Adipocyte (in vitro differentiated cells): Measurements from ENCODE around the gene PPFIA4.
A peak's percentile ranks its signal among the peaks of the same experiment; 100 is the strongest.

Experiments
- DNase-seq: peaks from one replicate; pipeline ENCODE4 v3.0.0-alpha.2; 2015; ENCODE audit warnings: low read depth
- H3K27me3 ChIP-seq: replicated peaks from 2 replicates; pipeline ENCODE4 v1.7.0; 2013; ENCODE audit warnings: mild to moderate bottlenecking, low read length, moderate library complexity; ENCODE audit not compliant: control insufficient read depth, insufficient read depth
- H3K36me3 ChIP-seq: 2 replicates; pipeline ENCODE4 v1.7.0; 2013; ENCODE audit warnings: low read length, mild to moderate bottlenecking, moderate library complexity; ENCODE audit not compliant: control insufficient read depth, insufficient read depth, severe bottlenecking
- H3K4me1 ChIP-seq: 2 replicates; pipeline ENCODE4 v1.7.0; 2013; ENCODE audit warnings: mild to moderate bottlenecking, low read length, moderate library complexity; ENCODE audit not compliant: control insufficient read depth, insufficient read depth
- H3K4me3 ChIP-seq: 2 replicates; pipeline ENCODE4 v1.7.0; 2013; ENCODE audit warnings: mild to moderate bottlenecking, low read length, moderate library complexity
- H3K9ac ChIP-seq: 2 replicates; pipeline ENCODE4 v1.7.0; 2013; ENCODE audit warnings: mild to moderate bottlenecking, low read length, moderate library complexity
- H3K9me3 ChIP-seq: 2 replicates; pipeline ENCODE4 v1.7.0; 2013; ENCODE audit warnings: mild to moderate bottlenecking, low read length, moderate library complexity; ENCODE audit not compliant: control insufficient read depth

The PPFIA4 gene

DNA sequence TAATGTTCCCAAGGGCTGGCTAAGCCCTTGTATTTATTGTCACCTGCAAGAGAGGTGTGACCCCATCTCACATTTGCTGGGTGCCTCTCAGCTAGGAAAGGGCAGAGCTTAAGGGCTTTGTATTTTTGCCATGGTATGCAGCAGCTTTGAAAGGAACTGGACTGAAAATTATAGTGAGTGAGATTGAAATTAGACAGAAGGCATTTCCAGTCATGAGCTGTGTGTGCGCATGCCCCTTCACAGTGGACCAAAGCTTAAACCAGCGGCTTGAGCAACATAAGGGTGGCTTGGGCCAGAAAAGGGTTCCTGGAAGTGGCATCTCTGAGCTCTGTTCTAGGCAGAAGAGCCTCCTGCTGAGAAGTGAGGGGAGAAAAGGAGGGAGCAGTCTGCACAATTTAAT lies 39.7 kb downstream of the PPFIA4 start:
- H3K9me3 ChIP-seq: no peaks in the 10 kb centered on the region
- DNase-seq: no peak
- no peak overlapping the region for H3K9ac ChIP-seq
- peaks cover 16% of the 10 kb centered on the region for H3K4me1 ChIP-seq
- peaks cover 3% of the 10 kb centered on the region for H3K27me3 ChIP-seq
- H3K4me3 ChIP-seq: no peak overlapping the region
- H3K36me3 ChIP-seq: no peaks in the 10 kb centered on the region

GRCh38 chr1:203066965-203067364 lies 40.7 kb downstream of the PPFIA4 start:
- no peak overlapping the region for H3K4me3 ChIP-seq
- H3K36me3 ChIP-seq: no peaks in the 10 kb centered on the region
- H3K9ac ChIP-seq: no peak overlapping the region
- DNase-seq: no peak
- peaks cover 3% of the 10 kb centered on the region for H3K27me3 ChIP-seq
- peaks cover 16% of the 10 kb centered on the region for H3K4me1 ChIP-seq
- no peaks in the 10 kb centered on the region for H3K9me3 ChIP-seq

DNA sequence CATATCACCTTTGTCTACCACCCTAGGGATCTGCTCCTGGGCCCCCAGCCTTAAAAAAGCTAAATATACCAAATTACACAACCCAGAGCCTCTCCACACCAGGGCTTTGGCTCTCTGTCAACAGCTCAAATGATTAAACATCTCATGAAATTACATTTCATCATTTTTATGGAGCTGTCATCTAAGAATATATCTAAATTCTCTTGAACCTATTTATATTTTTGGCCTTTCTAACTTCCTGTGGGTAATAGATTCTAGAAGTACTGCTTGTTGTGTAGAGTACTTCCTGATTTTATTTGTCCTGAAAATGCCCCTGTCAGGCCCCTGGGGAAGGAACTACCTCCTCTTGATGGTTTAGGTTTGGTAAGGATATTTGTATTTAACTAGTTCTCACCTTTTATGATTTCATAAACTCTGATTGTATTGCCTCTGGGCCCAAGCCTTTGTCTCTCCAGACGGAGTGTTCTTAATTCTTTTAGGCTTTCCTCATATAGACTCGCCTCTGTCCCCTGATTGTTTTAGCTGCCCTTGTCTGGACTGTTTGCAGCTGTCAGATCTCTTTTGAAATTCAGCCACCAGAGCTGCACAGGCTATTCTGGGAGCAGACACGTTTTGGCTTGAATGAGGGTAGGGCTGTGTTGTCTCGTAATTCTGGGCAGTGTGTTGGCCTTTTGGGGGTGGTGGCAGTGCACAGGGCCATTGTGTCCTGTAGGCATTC lies 42.9 kb downstream of the PPFIA4 start:
- Histone ChIP-seq H3K4me1 (peaks cover 16% of the 10 kb centered on the region), H3K36me3 (no peaks in the 10 kb centered on the region), H3K4me3 (no peak overlapping the region), H3K27me3 (peaks cover 17% of the 10 kb centered on the region), H3K9me3 (no peaks in the 10 kb centered on the region), H3K9ac (no peak overlapping the region)
- DNase-seq: peak; percentile 69

- H3K27me3 ChIP-seq: peaks cover 29% of the 10 kb centered on the region
- no peak for DNase-seq
- H3K36me3 ChIP-seq: no peaks in the 10 kb centered on the region
- H3K4me1 ChIP-seq: peaks cover 16% of the 10 kb centered on the region
- H3K4me3 ChIP-seq: no peak overlapping the region
- no peaks in the 10 kb centered on the region for H3K9me3 ChIP-seq
- H3K9ac ChIP-seq: no peak overlapping the region
These were observed 45.8 kb downstream of the PPFIA4 start for GRCh38 chr1:203072002-203072602.

GRCh38 chr1:203072911-203073310 lies 46.6 kb downstream of the PPFIA4 start:
- no peak overlapping the region for H3K9ac ChIP-seq
- H3K4me3 ChIP-seq: no peak overlapping the region
- no peaks in the 10 kb centered on the region for H3K9me3 ChIP-seq
- peaks cover 36% of the 10 kb centered on the region for H3K27me3 ChIP-seq
- H3K4me1 ChIP-seq: peaks cover 16% of the 10 kb centered on the region
- DNase-seq: no peak
- no peaks in the 10 kb centered on the region for H3K36me3 ChIP-seq

DNA sequence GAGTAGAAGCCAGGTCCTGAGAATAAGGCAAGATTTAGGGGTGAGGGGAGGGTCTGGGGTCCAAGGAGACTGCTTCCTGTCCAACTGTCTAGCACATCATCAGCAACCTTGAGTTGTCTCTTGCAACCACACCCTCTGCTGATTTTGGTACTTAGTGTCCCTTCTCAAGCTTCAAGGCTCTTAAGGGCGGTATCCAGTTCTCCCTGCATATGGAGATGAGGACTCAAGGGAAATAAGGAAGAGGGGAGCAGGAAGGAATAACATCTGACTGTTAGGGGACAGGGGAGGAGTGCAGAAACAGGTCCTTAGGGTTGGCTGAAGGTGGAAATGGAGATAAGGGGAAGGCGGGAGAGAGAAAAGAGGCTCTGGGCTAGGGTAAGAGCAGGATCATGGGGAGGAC lies 47.2 kb downstream of the PPFIA4 start:
- Histone ChIP-seq H3K9ac (no peak overlapping the region), H3K4me1 (peaks cover 14% of the 10 kb centered on the region), H3K9me3 (no peaks in the 10 kb centered on the region), H3K4me3 (no peak overlapping the region), H3K36me3 (no peaks in the 10 kb centered on the region), H3K27me3 (peaks cover 36% of the 10 kb centered on the region)
- no peak for DNase-seq

- peaks cover 42% of the 10 kb centered on the region for H3K27me3 ChIP-seq
- H3K9ac ChIP-seq: no peak overlapping the region
- no peaks in the 10 kb centered on the region for H3K9me3 ChIP-seq
- no peak overlapping the region for H3K4me3 ChIP-seq
- peaks cover 4% of the 10 kb centered on the region for H3K4me1 ChIP-seq
- DNase-seq: no peak
- no peaks in the 10 kb centered on the region for H3K36me3 ChIP-seq
These were observed 48.3 kb downstream of the PPFIA4 start for GRCh38 chr1:203074610-203075009.

DNA sequence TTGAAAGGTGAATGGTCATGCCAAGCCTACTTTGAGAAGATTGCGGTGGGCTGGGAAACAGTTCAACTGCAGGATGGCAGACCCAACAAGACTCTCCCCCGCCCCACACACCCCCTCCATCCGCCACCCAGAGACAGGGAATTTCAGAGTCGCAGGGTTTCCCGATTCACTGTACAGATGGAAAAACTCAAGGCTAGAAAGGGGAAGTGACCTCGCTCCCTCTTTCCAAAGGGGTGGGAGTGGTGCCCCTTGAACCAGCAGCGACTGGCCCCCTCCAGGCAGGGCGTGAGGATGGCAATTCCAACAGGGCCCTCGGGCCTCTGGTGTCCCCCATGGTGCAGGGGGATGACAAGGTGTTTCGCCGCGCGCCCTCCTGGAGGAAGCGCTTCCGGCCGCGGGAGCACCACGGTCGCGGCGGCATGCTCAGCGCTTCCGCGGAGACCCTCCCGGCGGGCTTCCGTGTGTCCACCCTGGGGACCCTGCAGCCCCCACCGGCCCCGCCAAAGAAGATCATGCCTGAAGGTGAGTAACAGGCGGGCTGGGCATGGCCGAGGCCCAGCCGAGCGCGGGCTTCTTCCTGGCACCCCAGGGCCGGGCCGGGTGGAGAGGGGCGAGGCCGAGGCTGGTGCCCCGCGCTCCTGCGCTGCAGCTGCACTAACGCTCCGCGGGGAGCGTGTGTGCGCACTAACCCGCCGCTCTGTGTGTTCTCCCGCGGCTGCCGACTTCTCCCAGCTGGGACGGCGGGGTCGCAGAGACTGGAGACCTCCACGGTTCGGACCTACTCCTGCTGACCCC lies 49.1 kb downstream of the PPFIA4 start:
- H3K4me1 ChIP-seq: no peaks in the 10 kb centered on the region
- DNase-seq: no peak
- H3K9me3 ChIP-seq: no peaks in the 10 kb centered on the region
- H3K27me3 ChIP-seq: peaks cover 42% of the 10 kb centered on the region
- no peak overlapping the region for H3K9ac ChIP-seq
- H3K4me3 ChIP-seq: no peak overlapping the region
- no peaks in the 10 kb centered on the region for H3K36me3 ChIP-seq

- Histone ChIP-seq H3K36me3 (no peaks in the 10 kb centered on the region), H3K4me1 (no peaks in the 10 kb centered on the region), H3K27me3 (peaks cover 48% of the 10 kb centered on the region), H3K9ac (no peak overlapping the region), H3K9me3 (no peaks in the 10 kb centered on the region), H3K4me3 (no peak overlapping the region)
- no peak for DNase-seq
These were observed 49.8 kb downstream of the PPFIA4 start for GRCh38 chr1:203076031-203076511.

GRCh38 chr1:203077367-203077766 lies 51.1 kb downstream of the PPFIA4 start:
- no peak overlapping the region for H3K4me3 ChIP-seq
- no peaks in the 10 kb centered on the region for H3K9me3 ChIP-seq
- DNase-seq: no peak
- H3K9ac ChIP-seq: no peak overlapping the region
- H3K36me3 ChIP-seq: no peaks in the 10 kb centered on the region
- no peaks in the 10 kb centered on the region for H3K4me1 ChIP-seq
- peaks cover 59% of the 10 kb centered on the region for H3K27me3 ChIP-seq

- DNase-seq: no peak
- Histone ChIP-seq H3K36me3 (no peaks in the 10 kb centered on the region), H3K4me3 (no peak overlapping the region), H3K9ac (no peak overlapping the region), H3K4me1 (no peaks in the 10 kb centered on the region), H3K27me3 (peaks cover 62% of the 10 kb centered on the region), H3K9me3 (no peaks in the 10 kb centered on the region)
These were observed 51.7 kb downstream of the PPFIA4 start for GRCh38 chr1:203077956-203078355.
